H1 (cell line): ENCODE data around the gene GNG5. TPM values are rescaled to one million over a fixed set of nuclear protein-coding genes. Genes with fewer than 3 reads are reported as not detected.

Experiments used
- CTCF ChIA-PET: fragments of 300-600 bp; sonication (Branson Sonifier 250); formaldehyde crosslinking; loops from one replicate; lab custom pipeline; 2021; ENCODE audit not compliant: partially characterized antibody; lab: Charles Lee
- POLR2A ChIA-PET: fragments of 300-600 bp; sonication (Branson Sonifier 250); formaldehyde crosslinking; loops from one replicate; lab custom pipeline; 2021; ENCODE audit warnings: inconsistent platforms; ENCODE audit not compliant: partially characterized antibody; lab: Charles Lee
- DNase-seq, 2 experiments: peaks; one replicate each; pipeline versions ENCODE4 v3.0.0 to v3.0.0-alpha.2; 2010 to 2022; ENCODE audit warnings: low spot score in 2 of 2, low read depth in 1 of 2, mixed read lengths in 1 of 2
- FAIRE-seq: peaks from 2 replicates; lab custom pipeline; 2011; peaks lifted over from hg19 to GRCh38; lab: Jason Lieb, UNC
- H2AFZ ChIP-seq: 2 replicates; pipeline ENCODE4 v1.8.1; 2012; ENCODE audit warnings: low read length, inconsistent platforms
- H2AK5ac ChIP-seq: 2 replicates; pipeline ENCODE4 v1.6.1; 2013; ENCODE audit warnings: low read depth, low read length
- H2BK120ac ChIP-seq: replicated peaks from 2 replicates; pipeline ENCODE3; 2013; ENCODE audit warnings: low read depth, low read length, inconsistent platforms
- H2BK12ac ChIP-seq: 2 replicates; pipeline ENCODE4 v1.6.1; 2013; ENCODE audit warnings: low read depth, low read length
- H2BK15ac ChIP-seq: 2 replicates; pipeline ENCODE4 v1.6.1; 2013; ENCODE audit warnings: low read length
- H2BK20ac ChIP-seq: 2 replicates; pipeline ENCODE4 v1.6.1; 2013; ENCODE audit warnings: low read length
- H2BK5ac ChIP-seq: 2 replicates; pipeline ENCODE4 v1.6.1; 2013; ENCODE audit warnings: low read depth, low read length
- H3K14ac ChIP-seq: 2 replicates; pipeline ENCODE4 v1.6.1; 2013; ENCODE audit warnings: inconsistent platforms; ENCODE audit not compliant: insufficient read length
- H3K18ac ChIP-seq: 2 replicates; pipeline ENCODE4 v1.6.1; 2013; ENCODE audit warnings: low read length; ENCODE audit errors: extremely low read depth
- H3K23ac ChIP-seq: 2 replicates; pipeline ENCODE4 v1.6.1; 2013; ENCODE audit warnings: inconsistent platforms; ENCODE audit not compliant: insufficient read length
- H3K23me2 ChIP-seq: 2 replicates; pipeline ENCODE4 v1.6.1; 2013; ENCODE audit warnings: low read depth, low read length
- H3K27ac ChIP-seq: 2 replicates; pipeline ENCODE4 v1.6.1; 2011; ENCODE audit warnings: low read depth, low read length, inconsistent platforms
- H3K27me3 ChIP-seq, 4 experiments: replicated peaks in 1 of 4; 1 replicate in 1 of 4; 2 replicates in 3 of 4; pipeline versions ENCODE4 v1.6.1 to v1.8.1; 2011 to 2013; ENCODE audit warnings: low read length in 3 of 4, mild to moderate bottlenecking in 3 of 4, inconsistent platforms in 2 of 4, mixed read lengths in 2 of 4, moderate library complexity in 1 of 4; ENCODE audit not compliant: control insufficient read depth in 3 of 4, insufficient read depth in 3 of 4; ENCODE audit errors: extremely low read depth in 1 of 4
- H3K36me3 ChIP-seq, 4 experiments: 2 replicates each; pipeline versions ENCODE4 v1.6.1 to v1.8.1; 2011 to 2013; ENCODE audit warnings: mild to moderate bottlenecking in 4 of 4, low read length in 3 of 4, moderate library complexity in 2 of 4, control low read depth in 1 of 4, inconsistent platforms in 1 of 4; ENCODE audit not compliant: insufficient read depth in 4 of 4, control insufficient read depth in 2 of 4
- H3K4ac ChIP-seq: replicated peaks from 2 replicates; pipeline ENCODE3; 2013; ENCODE audit warnings: low read length, low read depth, mixed read lengths, inconsistent platforms; ENCODE audit not compliant: insufficient read length
- H3K4me1 ChIP-seq, 4 experiments: replicated peaks in 1 of 4; 1 replicate in 1 of 4; 2 replicates in 3 of 4; pipeline versions ENCODE4 v1.6.1 to v1.8.1; 2011 to 2013; ENCODE audit warnings: low read length in 3 of 4, inconsistent platforms in 2 of 4, mixed read lengths in 1 of 4; ENCODE audit not compliant: insufficient read depth in 4 of 4, control insufficient read depth in 3 of 4
- H3K4me2 ChIP-seq, 2 experiments: 2 replicates each; pipeline versions ENCODE4 v1.6.1 to v1.8.1; 2011 to 2013; ENCODE audit warnings: low read depth in 2 of 2, low read length in 2 of 2, control low read depth in 1 of 2, inconsistent platforms in 1 of 2, mild to moderate bottlenecking in 1 of 2; ENCODE audit not compliant: insufficient read depth in 1 of 2
- H3K4me3 ChIP-seq, 4 experiments: fragments of 200-600, 300-600 bp in 1 of 4; sonication (generic), shearing (Covaris generic), sonication (Bioruptor Twin) in 1 of 4; 2 replicates each; pipeline versions ENCODE4 v1.5.1 to v1.8.1; 2011 to 2016; ENCODE audit warnings: low read length in 4 of 4, low read depth in 3 of 4, control low read depth in 2 of 4, inconsistent platforms in 2 of 4, mild to moderate bottlenecking in 2 of 4, mixed read lengths in 1 of 4, moderate library complexity in 1 of 4; ENCODE audit not compliant: insufficient read depth in 2 of 4; ENCODE audit errors: extremely low read depth in 1 of 4
- H3K56ac ChIP-seq: replicated peaks from 2 replicates; pipeline ENCODE3; 2013; ENCODE audit warnings: low read depth, mild to moderate bottlenecking, mixed read lengths, low read length, inconsistent platforms; ENCODE audit not compliant: insufficient read length
- H3K79me1 ChIP-seq: 2 replicates; pipeline ENCODE4 v1.6.1; 2013; ENCODE audit warnings: low read depth, low read length, control low read depth
- H3K79me2 ChIP-seq, 2 experiments: 2 replicates each; pipeline versions ENCODE4 v1.6.1 to v1.8.1; 2012 to 2013; ENCODE audit warnings: low read length in 2 of 2, mild to moderate bottlenecking in 2 of 2, inconsistent platforms in 1 of 2; ENCODE audit not compliant: insufficient read depth in 2 of 2, control insufficient read depth in 1 of 2
- H3K9ac ChIP-seq, 4 experiments: replicated peaks in 1 of 4; 1 replicate in 1 of 4; 2 replicates in 3 of 4; pipeline versions ENCODE4 v1.6.1 to v1.8.1; 2011 to 2013; ENCODE audit warnings: low read depth in 3 of 4, low read length in 3 of 4, control low read depth in 2 of 4, mild to moderate bottlenecking in 2 of 4, moderate library complexity in 2 of 4, inconsistent platforms in 1 of 4; ENCODE audit errors: extremely low read depth in 1 of 4
- H3K9me3 ChIP-seq, 2 experiments: 2 replicates each; pipeline versions ENCODE4 v1.6.1 to v1.8.1; 2012 to 2013; ENCODE audit warnings: mild to moderate bottlenecking in 2 of 2, moderate library complexity in 2 of 2, control low read depth in 1 of 2, inconsistent platforms in 1 of 2, low read depth in 1 of 2, low read length in 1 of 2, mixed read lengths in 1 of 2; ENCODE audit not compliant: insufficient read depth in 2 of 2
- H4K20me1 ChIP-seq, 2 experiments: replicated peaks in 1 of 2; 2 replicates each; pipeline versions ENCODE3 to v1.8.1; 2011 to 2013; ENCODE audit warnings: inconsistent platforms in 2 of 2, low read length in 2 of 2, mild to moderate bottlenecking in 1 of 2; ENCODE audit not compliant: insufficient read depth in 2 of 2, control insufficient read depth in 1 of 2
- H4K5ac ChIP-seq: 2 replicates; pipeline ENCODE4 v1.6.1; 2013; ENCODE audit warnings: low read length, low read depth, mixed read lengths, inconsistent platforms; ENCODE audit not compliant: insufficient read length
- H4K8ac ChIP-seq: 2 replicates; pipeline ENCODE4 v1.8.0; 2013; ENCODE audit warnings: mild to moderate bottlenecking, moderate library complexity, low read length, inconsistent platforms; ENCODE audit not compliant: insufficient read depth; ENCODE audit errors: extremely low read depth
- H4K91ac ChIP-seq: replicated peaks from 2 replicates; pipeline ENCODE3; 2013; ENCODE audit warnings: low read length, mixed read lengths, inconsistent platforms; ENCODE audit not compliant: insufficient read length
- GTF2F1 ChIP-seq: IDR thresholded peaks from 2 replicates; pipeline ENCODE4 v1.6.1; 2012; ENCODE audit warnings: low read depth, low read length, improper control_type of control experiment, borderline replicate concordance
- JUN ChIP-seq: IDR thresholded peaks from 2 replicates; pipeline ENCODE4 v1.6.1; 2011; ENCODE audit warnings: low read depth, mild to moderate bottlenecking, improper control_type of control experiment, low read length
- POLR2AphosphoS5 ChIP-seq: IDR thresholded peaks from 2 replicates; pipeline ENCODE4 v1.6.1; 2011; ENCODE audit warnings: low read depth, low read length
- RNF2 ChIP-seq: fragments of 200-900, 300-1000 bp; sonication (generic); IDR thresholded peaks from 2 replicates; pipeline ENCODE4 v1.7.1; 2016; ENCODE audit warnings: borderline replicate concordance, low read depth, mild to moderate bottlenecking, antibody characterized with exemption, low read length; ENCODE audit not compliant: poor library complexity, severe bottlenecking; ENCODE audit errors: missing control alignments
- SIN3A ChIP-seq, 2 experiments: IDR thresholded peaks in 1 of 2; conservative IDR thresholded peaks in 1 of 2; 2 replicates each; pipeline ENCODE4 v1.6.1; 2011 to 2012; ENCODE audit warnings: low read length in 2 of 2, improper control_type of control experiment in 1 of 2, low read depth in 1 of 2, mild to moderate bottlenecking in 1 of 2
- SIRT6 ChIP-seq: IDR thresholded peaks from one replicate; pipeline ENCODE4 v1.7.1; 2012; ENCODE audit warnings: low read length, inconsistent platforms
- SP2 ChIP-seq: IDR thresholded peaks from 2 replicates; pipeline ENCODE4 v1.6.1; 2012; ENCODE audit warnings: mild to moderate bottlenecking, low read length, inconsistent platforms
- WGBS, 2 experiments: shearing (Covaris generic) in 1 of 2; methylation state at CpG; one replicate each; pipeline versions ENCODE4 v1.1.6 to v1.1.7; 2013 to 2015; ENCODE audit warnings: low lambda C conversion rate in 2 of 2, mixed read lengths in 2 of 2, inconsistent platforms in 1 of 2, low coverage in 1 of 2, missing lambda C conversion rate in 1 of 2; ENCODE audit not compliant: insufficient replicate concordance in 2 of 2, insufficient coverage in 1 of 2, insufficient read length in 1 of 2; ENCODE audit errors: extremely low coverage in 1 of 2, missing lambda C conversion rate in 1 of 2; 5-methylcytosine and 5-hydroxymethylcytosine counted together
- polyA plus RNA-seq, 7 experiments: library from polyadenylated mRNA; depleted of rRNA in 3 of 7; stranded (reverse) in 5 of 7; unstranded in 2 of 7; fragments of >200 nt in 5 of 7; fragments of 200-250 nt in 2 of 7; gene quantifications; 1 replicate in 5 of 7; 2 replicates in 1 of 7; 4 replicates in 1 of 7; pipeline versions ENCODE4 v1.2.1 to v1.2.3, GENCODE V29; 2011 to 2013; ENCODE audit warnings: missing spikeins in 2 of 7, mixed read lengths in 2 of 7
- total RNA-seq: library from RNA; stranded (reverse); fragmentation: NEBNext Ultra II Directional; extraction: Animal tissue kit (Norgen Biotek cat#: 25700); gene quantifications from 2 replicates; pipeline ENCODE4 v1.2.1, GENCODE V29; 2021
- TF ChIP-seq, protein P1 (sequence below): IDR thresholded peaks from 2 replicates; pipeline ENCODE4 v1.6.1; 2012; ENCODE audit warnings: inconsistent platforms

The GNG5 gene
- total and polyA plus RNA-seq, 2 of the 8 experiments (the other 6 are each of a cell fraction or from before 2014, with no cell fraction given): 94.0 to 104 TPM

GRCh38 chr1:84452436-84452835 lies 53.9 kb downstream of the GNG5 start:
- POLR2A ChIA-PET: no interaction called here
- no peak overlapping the region for H3K14ac ChIP-seq
- CTCF ChIA-PET: interaction anchor here (0.6 to 1.0 kb wide), 3 partner anchors 301 to 558 kb away, joined by 3 read pairs; no protein-coding TSS in a partner anchor

More at GRCh38 chr1:84452436-84452835, 53.9 kb downstream of the GNG5 start:
- Histone ChIP-seq H2AK5ac (no peak overlapping the region), H4K91ac (no peak overlapping the region), H2BK20ac (no peak overlapping the region), H3K4me2 (no peak overlapping the region), H4K8ac (no peak overlapping the region; the same call in 1 of the 2 replicates), H3K23me2 (no peaks in the 10 kb centered on the region), H2BK12ac (no peak overlapping the region), H3K18ac (no peak overlapping the region), H4K5ac (no peak overlapping the region), H3K4ac (no peak overlapping the region), H3K27me3 (no peaks in the 10 kb centered on the region), H3K23ac (no peak overlapping the region), H3K9me3 (no peaks in the 10 kb centered on the region), H3K79me1 (no peaks in the 10 kb centered on the region), H3K4me1 (no peaks in the 10 kb centered on the region), H2BK15ac (no peak overlapping the region), H2BK5ac (no peak overlapping the region), H3K4me3 (no peak overlapping the region), H3K56ac (no peak overlapping the region), H3K79me2 (no peaks in the 10 kb centered on the region), H4K20me1 (no peaks in the 10 kb centered on the region), H3K27ac (no peak overlapping the region), H3K36me3 (no peaks in the 10 kb centered on the region), H2AFZ (no peak overlapping the region), H3K9ac (no peak overlapping the region), H2BK120ac (no peak overlapping the region)
- FAIRE-seq (no peak), DNase-seq (no peak)
- TF ChIP-seq GTF2F1 (no peak), RNF2 (no peak), SP2 (no peak), JUN (no peak), SIN3A (conservative IDR thresholded peaks at IDR 0.05 in 1 of 2, IDR thresholded peaks at IDR 0.05 in 1 of 2; ENCODE audit: low read depth in 1 of 2, low read length in 2 of 2) (no peak), POLR2AphosphoS5 (no peak), SIRT6 (no peak)
- TF ChIP-seq, protein P1, sequence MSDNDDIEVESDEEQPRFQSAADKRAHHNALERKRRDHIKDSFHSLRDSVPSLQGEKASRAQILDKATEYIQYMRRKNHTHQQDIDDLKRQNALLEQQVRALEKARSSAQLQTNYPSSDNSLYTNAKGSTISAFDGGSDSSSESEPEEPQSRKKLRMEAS: no peak
- WGBS, 2 experiments: 58% methylated on average over 3 of the region's 3 CpGs; no CpG with 5 or more reads in 1 of the 2 experiments
